Prostate gland (tissue), 2 donors: ENCODE measurements around the gene JARID2. TPM values are rescaled to one million over a fixed set of nuclear protein-coding genes. Genes with fewer than 3 reads are reported as not detected.
A peak's percentile ranks its signal among the peaks of the same experiment; 100 is the strongest.

Source experiments
- DNase-seq: peaks from one replicate; pipeline ENCODE4 v3.0.0-alpha.2; 2019; ENCODE audit warnings: low spot score
- H3K27ac ChIP-seq, 2 donors: fragments of 200-600 bp; sonication (generic); 2 replicates each; pipeline ENCODE4 v1.5.1; 2017 to 2019
- H3K27me3 ChIP-seq: fragments of 200-600 bp; sonication (generic); replicated peaks from 2 replicates; pipeline ENCODE4 v1.5.1; 2019; ENCODE audit not compliant: insufficient read depth
- H3K36me3 ChIP-seq, 2 donors: fragments of 200-600 bp; sonication (generic); 1 replicate in 1 of 2; 2 replicates in 1 of 2; pipeline versions ENCODE4 v1.5.1 to v1.8.1; 2017 to 2019
- H3K4me1 ChIP-seq: fragments of 200-600 bp; sonication (generic); replicated peaks from 2 replicates; pipeline ENCODE4 v1.5.1; 2019
- H3K4me3 ChIP-seq, 2 donors: fragments of 200-600 bp; sonication (generic); 2 replicates each; pipeline ENCODE4 v1.5.1; 2017 to 2019
- H3K9me3 ChIP-seq: fragments of 200-600 bp; sonication (generic); 2 replicates; pipeline ENCODE4 v1.5.1; 2017
- CTCF ChIP-seq, 4 experiments: fragments of 200-600 bp in 2 of 4; fragments of 450-650 bp in 2 of 4; sonication (generic) in 2 of 4; IDR thresholded peaks; 1 replicate in 3 of 4; 2 replicates in 1 of 4; pipeline ENCODE4 v1.5.1; 2016 to 2019; ENCODE audit warnings: antibody characterized with exemption in 4 of 4, mild to moderate bottlenecking in 2 of 4, moderate library complexity in 2 of 4
- POLR2A ChIP-seq: fragments of 450-650 bp; IDR thresholded peaks from one replicate; pipeline ENCODE4 v1.6.1; 2016; ENCODE audit warnings: antibody characterized with exemption, mild to moderate bottlenecking
- POLR2AphosphoS5 ChIP-seq: sonication (generic); formaldehyde crosslinking; IDR thresholded peaks from one replicate; pipeline ENCODE4 v1.6.1; 2017; ENCODE audit warnings: antibody characterized with exemption
- WGBS: methylation state at CpG from one replicate; pipeline ENCODE4 v1.1.5; 2018; 5-methylcytosine and 5-hydroxymethylcytosine counted together
- intact Hi-C: fragments of 100-400 bp; cut with DNase I; formaldehyde crosslinking; loops from one replicate; pipeline ENCODE4 v1.14.2; 2022
- total RNA-seq, 2 donors: library from RNA; depleted of rRNA; stranded (reverse); fragments of >200 nt; gene quantifications; one replicate each; pipeline ENCODE4 v1.1.0, GENCODE V29; 2016

JARID2 gene
- total RNA-seq, 2 donors from 2014 or later, result 7.7 to 35.4 TPM

DNA sequence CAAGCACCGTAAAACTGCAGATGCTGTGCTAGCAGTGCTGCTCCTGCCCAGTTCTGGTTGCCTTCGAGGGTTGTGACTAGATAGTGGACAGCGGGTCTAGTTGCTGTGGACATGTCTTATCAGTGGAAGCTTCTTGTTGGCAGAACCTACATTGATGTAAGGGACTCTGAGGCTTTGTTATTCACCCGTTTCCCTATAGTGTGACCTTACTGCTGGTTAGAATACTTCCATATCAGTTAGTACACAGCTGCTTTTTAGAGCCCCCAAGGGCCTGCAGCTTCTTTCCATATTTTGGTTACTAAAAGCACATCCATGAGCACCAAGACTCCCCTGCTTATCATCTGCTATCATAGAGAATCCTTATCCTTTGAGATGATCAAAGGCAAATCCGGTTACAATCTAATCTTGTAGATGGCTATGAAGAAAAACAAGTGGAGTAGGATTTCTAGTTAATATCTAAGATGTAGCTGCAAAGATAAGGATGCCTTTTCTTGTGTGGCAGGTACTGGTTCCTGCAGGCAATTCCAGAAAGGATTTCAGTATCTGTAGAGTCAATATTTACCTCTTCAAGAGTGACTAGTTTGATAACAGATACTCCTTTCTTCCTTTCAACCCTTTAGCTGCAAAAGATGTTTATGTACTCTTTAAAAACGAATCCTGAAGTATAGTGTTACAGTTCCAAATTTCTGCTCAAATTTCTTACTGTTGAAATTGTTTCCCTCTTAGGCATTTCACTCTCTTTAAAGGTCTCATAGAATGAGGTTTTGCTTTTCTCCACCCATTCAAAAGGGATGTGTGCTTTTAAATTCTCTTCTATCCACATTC, 163.6 kb downstream of the JARID2 start:
- no peaks in the 10 kb centered on the region for H3K9me3 ChIP-seq
- no peaks in the 10 kb centered on the region for H3K27me3 ChIP-seq
- no peak overlapping the region for H3K27ac ChIP-seq
- no peak for DNase-seq
- 63% methylated on average over 6 of the region's 6 CpGs for WGBS
- no peak for TF ChIP-seq POLR2A
- peak; percentile 24 for TF ChIP-seq POLR2AphosphoS5
- H3K36me3 ChIP-seq, result no peaks in the 10 kb centered on the region
- intact Hi-C loops, result no loop called here
- no peak overlapping the region for H3K4me3 ChIP-seq
- peaks cover 6% of the 10 kb centered on the region for H3K4me1 ChIP-seq

DNA sequence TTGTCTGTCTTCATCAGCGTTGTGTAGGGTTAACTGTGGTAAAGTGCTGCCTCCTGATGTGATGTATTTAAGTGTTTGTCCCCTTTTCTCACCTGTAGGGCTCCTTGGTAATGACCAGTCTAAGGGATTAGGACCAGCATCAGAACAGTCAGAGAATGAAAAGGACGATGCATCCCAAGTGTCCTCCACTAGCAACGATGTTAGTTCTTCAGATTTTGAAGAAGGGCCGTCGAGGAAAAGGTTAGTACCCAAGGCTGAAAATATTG, 164.2 kb downstream of the JARID2 start:
- H3K36me3 ChIP-seq, result no peaks in the 10 kb centered on the region
- 78% methylated on average over 5 of the region's 5 CpGs for WGBS
- H3K4me3 ChIP-seq, result no peak overlapping the region
- peaks cover 6% of the 10 kb centered on the region for H3K4me1 ChIP-seq
- DNase-seq, result no peak
- no peak overlapping the region for H3K27ac ChIP-seq
- no peaks in the 10 kb centered on the region for H3K27me3 ChIP-seq
- no peak for TF ChIP-seq CTCF (IDR thresholded peaks at IDR 0.05)
- TF ChIP-seq POLR2A, result no peak
- TF ChIP-seq POLR2AphosphoS5, result no peak
- H3K9me3 ChIP-seq, result no peaks in the 10 kb centered on the region
- intact Hi-C loops, result no loop called here

GRCh38 chr6:15410752-15411151, 164.9 kb downstream of the JARID2 start:
- intact Hi-C loops, result no loop called here
- no peak for DNase-seq
- no peaks in the 10 kb centered on the region for H3K9me3 ChIP-seq
- no peaks in the 10 kb centered on the region for H3K27me3 ChIP-seq
- TF ChIP-seq CTCF (IDR thresholded peaks at IDR 0.05), result no peak
- TF ChIP-seq POLR2A, result no peak
- TF ChIP-seq POLR2AphosphoS5, result no peak
- H3K36me3 ChIP-seq, result no peaks in the 10 kb centered on the region
- H3K4me1 ChIP-seq, result peaks cover 6% of the 10 kb centered on the region
- H3K27ac ChIP-seq, result no peak overlapping the region
- WGBS, result 71% methylated on average over 1 of the region's 1 CpG
- H3K4me3 ChIP-seq, result no peak overlapping the region

DNA sequence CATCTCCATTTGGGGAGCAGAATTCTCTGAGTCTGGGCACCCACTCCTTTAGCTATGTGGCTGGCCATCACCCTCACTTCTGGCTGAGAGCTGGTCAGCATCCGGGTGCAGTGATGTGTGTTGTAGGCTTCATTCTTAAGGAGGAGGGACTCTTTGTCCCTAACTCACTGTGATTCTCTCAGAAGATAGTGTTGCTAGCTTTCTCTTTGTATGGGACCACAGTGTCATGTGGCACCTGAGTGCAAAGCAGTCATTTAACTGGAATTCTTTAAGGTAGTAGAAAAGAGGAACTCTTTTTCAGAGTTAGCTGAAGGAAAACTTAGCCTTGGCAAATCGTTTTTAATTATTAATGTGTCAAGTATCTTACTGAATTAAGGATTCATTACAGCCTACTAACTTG, 165.9 kb downstream of the JARID2 start:
- peaks cover 6% of the 10 kb centered on the region for H3K4me1 ChIP-seq
- no peaks in the 10 kb centered on the region for H3K36me3 ChIP-seq
- no peak overlapping the region for H3K4me3 ChIP-seq
- H3K9me3 ChIP-seq, result no peaks in the 10 kb centered on the region
- intact Hi-C loops, result no loop called here
- TF ChIP-seq POLR2A, result no peak
- no peak for TF ChIP-seq CTCF (IDR thresholded peaks at IDR 0.05)
- no peak for TF ChIP-seq POLR2AphosphoS5
- 76% methylated on average over 2 of the region's 2 CpGs for WGBS
- no peak overlapping the region for H3K27ac ChIP-seq
- no peak for DNase-seq
- H3K27me3 ChIP-seq, result no peaks in the 10 kb centered on the region

- no peak overlapping the region for H3K4me3 ChIP-seq
- peaks cover 6% of the 10 kb centered on the region for H3K4me1 ChIP-seq
- no peak for TF ChIP-seq POLR2A
- no peak for TF ChIP-seq POLR2AphosphoS5
- TF ChIP-seq CTCF (IDR thresholded peaks at IDR 0.05), result no peak
- intact Hi-C loops, result no loop called here
- no peak for DNase-seq
- 95% methylated on average over 9 of the region's 9 CpGs for WGBS
- no peaks in the 10 kb centered on the region for H3K36me3 ChIP-seq
- no peaks in the 10 kb centered on the region for H3K27me3 ChIP-seq
- H3K27ac ChIP-seq, result no peak overlapping the region
- no peaks in the 10 kb centered on the region for H3K9me3 ChIP-seq
Measured at GRCh38 chr6:15412767-15413166, 166.9 kb downstream of the JARID2 start.
